Middle frontal gyrus (tissue), 1 donor: Measurements from ENCODE around the gene CACNA2D2.
"Not testable (repeated sequence)": the region's sequence is repeated elsewhere in the genome, so short reads cannot be mapped to it uniquely, and the experiment has no call there.

Experiments
- DNase-seq: peaks from one replicate; pipeline ENCODE4 v3.0.0-alpha.2; 2015; ENCODE audit warnings: low spot score; ENCODE audit errors: extremely low spot score

CACNA2D2 gene

DNA sequence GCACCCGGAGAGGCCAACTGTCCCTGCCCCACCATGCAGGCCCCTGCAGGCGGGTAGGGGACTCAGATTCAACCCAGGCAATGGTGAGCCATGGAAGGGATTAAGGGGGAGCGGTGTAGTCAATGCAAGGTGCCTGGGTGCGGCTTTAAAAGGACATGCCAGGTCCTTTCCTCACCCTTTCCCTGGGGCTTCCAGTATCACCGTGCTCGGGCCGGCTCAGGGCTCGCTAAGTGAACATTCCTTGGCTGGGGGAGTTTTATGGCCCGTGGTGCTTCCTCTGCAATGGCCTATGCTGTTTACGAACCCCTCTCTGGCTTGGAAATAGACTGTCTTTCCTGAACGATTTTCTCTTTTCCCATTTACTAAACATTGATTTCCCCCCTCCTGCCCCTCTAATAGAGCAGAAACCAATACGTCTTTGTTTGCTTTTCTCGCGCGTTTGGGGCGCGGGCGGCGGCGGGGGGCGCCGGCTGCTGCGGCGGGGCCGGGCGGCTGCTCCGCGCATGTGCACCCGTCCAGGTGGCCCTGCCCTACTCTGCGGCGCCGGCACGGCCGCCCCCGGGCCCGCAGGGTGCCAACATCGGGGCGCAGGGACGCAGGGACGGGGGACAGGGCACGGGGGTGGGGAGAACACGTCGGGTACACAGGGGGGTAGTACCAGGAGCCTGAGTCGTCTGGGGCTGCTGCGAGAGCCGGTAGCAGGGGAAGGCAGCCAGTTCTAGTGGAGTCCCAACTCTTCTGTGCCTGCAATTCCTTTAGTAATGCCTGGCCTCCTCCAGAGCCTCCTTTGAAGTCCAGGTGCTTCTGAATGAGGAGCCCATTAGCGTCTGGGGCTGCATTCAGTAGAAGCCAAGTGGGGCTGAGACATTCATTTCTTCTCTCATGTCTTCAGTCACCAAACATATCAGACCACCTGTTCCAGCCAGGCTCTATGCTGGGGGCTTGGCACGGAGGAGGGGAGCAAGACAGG, 26.9 kb upstream of the CACNA2D2 start:
- no peak for DNase-seq

DNA sequence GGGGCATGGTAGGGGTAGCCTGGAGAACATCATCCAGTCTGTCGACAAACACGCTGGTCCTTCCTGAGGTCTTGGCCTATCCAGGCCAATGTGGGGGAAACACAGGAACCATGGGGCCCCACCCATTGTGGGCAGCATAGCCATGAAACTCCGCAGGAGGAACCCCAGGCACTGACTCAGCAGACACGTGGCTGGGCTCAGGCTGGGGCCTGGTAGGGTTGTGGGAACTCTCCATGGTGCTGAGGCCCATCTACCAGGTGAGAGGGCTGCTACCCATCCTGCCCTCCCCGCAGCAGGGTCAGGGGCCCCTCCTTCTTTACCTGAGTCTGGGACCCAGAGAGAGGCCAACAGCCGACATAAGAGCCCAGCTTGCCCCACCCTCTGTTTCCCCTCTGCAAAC, 22.6 kb upstream of the CACNA2D2 start:
- DNase-seq = no peak

DNA sequence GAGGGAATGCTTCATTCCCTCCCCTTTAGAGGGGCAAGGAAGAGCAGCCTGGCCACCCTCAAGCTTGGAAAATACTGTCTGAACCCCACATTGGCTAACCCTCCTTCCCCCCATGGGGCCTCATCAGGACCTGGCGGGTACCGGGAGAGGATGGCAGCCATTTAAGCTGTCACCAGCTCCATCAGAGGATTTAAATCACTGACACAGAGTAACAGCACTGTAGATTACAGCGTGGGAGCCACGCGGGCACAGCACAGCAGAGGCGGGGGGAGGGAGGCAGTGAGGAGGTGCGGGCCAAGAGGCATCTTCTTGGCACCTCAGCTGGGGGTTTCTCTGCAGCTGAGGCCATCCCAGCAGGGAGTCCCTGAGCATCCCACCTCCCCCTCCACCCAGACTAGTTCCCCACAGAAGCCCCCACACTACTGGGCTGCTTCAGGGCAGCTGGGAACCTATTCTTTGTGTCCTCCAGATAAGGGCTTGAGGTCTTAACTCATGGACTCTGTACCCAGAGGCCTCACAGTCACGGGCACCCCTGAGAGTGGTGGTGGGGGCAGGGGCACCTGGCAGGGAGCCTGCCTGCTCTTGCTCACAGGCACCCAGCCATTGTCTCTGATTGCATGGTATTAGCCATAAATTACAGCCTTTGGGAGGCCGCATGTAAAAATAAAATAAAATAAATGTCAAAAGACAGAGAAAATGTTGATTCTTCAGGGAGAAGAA, 21.9 kb upstream of the CACNA2D2 start:
- DNase-seq = no peak

DNA sequence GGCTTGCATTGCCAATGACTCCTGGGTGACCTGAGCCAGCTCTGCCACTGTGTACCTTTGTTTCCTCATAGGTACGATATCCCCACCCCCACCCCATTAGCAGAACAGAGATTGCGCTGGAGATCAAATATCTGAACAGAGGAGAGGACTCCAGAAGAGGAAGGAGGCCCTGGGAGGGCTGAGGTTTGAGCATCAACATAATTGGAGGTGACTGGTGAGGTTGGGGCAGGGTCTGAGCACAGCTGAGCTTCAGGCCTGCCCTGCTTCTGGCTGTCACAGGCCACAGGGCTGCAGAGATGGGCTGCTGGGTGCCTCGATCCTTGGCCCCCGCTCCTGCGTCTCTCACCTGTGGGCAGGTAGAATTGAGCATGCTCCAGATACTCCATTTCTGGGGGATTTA, 21.3 kb upstream of the CACNA2D2 start:
- no peak for DNase-seq

DNA sequence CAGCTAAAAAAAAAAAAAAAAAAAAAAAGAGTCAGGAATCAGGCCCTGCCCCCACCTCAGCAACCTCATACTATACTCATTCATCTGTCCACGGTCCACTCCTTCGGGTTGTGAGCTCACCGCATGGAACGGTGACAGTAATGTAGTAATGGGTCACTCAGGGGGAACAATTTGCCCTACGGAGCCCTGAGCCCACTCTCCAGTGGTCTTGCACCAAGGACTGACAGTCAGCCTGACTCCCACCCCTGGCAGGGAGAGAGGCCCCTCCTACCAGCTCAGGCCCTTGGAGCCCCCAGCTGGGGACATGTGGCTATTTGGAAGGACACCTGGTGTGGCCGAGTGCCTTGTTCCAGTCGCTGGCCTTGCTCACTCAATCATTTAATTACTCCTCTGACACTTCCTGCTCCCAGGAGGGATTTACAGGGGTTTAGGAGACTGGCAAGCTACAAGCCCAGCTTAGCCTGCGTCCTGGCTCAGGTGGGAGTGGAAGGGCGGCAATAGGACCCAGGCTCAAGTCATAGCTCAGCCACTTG, 19.9 kb upstream of the CACNA2D2 start:
- DNase-seq = no peak

DNA sequence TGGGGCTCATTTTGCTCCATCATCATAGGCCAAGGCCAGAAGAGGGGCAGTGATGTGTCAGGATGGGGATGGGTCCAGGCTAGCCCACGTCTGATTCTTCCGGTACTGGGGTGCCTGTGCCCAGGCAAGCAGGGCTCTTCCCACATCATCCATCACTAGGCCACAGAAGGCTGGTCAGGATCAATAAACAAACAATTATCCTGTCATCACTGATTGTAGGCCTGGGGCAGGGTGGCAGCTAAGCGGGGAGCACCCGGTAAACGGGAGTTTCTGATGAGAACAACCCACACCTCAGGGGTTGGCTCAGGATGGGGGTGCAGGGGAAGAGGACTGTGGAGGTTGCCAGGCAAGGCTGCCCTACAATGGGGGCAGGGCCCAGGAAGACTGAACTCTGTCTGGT, 18.1 kb upstream of the CACNA2D2 start:
- no peak for DNase-seq

DNA sequence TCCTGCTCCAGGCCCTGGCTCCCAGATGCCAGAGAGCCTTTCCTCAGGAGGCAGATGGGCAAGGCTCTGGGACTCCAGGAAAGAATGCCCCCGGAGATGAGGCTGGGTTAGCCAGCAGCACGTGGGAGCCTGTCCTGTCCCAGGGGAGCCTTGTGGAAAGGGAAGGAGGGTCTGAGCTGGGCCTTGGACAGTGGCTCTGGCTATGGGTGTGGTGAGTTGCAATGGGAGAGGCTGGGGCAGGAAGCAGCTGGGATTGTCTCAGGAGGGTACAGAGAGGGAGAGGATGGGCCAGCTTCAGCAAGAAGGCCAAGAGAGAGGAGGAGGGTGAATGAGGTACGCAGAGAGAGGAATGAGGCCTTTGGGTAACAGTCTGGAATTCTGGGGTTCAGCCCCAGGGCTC, 17.4 kb upstream of the CACNA2D2 start:
- no peak for DNase-seq

DNA sequence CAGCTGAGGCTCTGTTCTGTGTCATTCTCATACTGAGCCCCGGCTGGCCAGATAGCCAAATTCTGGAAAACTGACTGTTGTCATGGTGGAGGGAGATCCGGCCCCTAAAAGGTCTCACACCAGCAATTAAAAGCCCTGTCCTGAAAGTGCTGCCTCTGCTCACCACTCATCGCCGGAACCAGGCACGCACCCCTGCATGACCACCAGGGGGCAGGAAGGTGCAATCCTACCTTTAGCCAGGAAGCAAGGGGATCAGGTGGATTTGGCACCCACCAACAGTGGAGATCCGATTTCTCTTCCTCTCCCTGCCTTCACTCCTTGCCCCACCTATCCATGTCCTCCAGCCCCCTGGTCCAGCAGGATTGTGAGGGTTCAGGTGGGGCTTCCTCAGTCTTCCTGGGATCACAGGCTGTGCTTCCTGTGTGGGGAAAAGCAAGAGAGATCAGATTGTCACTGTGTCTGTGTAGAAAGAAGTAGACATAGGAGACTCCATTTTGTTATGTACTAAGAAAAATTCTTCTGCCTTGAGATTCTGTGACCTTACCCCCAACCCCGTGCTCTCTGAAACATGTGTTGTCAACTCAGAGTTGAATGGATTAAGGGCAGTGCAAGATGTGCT, 16.1 kb upstream of the CACNA2D2 start:
- DNase-seq = no peak

DNA sequence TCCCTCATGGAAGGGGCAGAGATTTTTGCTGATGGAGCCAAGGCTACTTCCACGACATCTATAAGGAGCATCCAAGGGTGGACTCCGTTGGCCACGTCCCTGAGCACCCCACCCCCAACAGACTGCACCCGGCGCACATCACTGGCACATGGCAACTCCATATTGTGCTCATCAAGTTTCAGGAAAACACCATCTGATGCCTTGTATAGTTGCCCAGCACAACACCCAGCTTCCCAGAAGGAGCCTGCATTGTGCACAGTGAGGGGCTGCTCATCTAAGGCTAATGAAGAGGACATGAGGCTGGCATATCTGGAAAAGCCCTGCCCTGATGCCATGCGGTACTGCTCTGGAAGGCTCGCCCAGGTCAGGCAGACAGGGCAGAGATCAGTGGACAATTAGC, 15.0 kb upstream of the CACNA2D2 start:
- DNase-seq = no peak

DNA sequence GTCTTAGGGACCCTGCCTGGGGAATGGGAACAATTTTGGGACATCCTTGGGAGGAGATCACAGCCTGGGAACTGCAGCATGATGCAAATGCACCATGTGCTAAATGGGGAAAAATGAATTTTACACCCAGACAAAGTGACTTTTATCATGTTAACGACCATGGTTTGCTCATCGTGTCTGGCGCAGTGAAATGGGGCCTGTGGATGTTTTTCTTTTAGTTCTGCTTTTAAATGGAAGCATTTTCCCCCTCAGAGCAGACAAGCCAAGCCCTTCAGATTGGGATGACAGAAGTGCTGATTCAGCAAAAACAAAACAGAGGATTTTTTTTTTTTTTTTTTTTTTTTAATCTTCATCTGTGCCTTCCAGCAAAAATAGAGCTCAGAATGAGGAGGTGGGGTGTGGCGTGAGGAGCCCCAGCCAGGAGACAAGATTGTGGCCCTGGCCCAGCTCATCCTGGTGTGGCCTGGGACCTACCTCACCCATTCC, 14.3 kb upstream of the CACNA2D2 start:
- DNase-seq = no peak

DNA sequence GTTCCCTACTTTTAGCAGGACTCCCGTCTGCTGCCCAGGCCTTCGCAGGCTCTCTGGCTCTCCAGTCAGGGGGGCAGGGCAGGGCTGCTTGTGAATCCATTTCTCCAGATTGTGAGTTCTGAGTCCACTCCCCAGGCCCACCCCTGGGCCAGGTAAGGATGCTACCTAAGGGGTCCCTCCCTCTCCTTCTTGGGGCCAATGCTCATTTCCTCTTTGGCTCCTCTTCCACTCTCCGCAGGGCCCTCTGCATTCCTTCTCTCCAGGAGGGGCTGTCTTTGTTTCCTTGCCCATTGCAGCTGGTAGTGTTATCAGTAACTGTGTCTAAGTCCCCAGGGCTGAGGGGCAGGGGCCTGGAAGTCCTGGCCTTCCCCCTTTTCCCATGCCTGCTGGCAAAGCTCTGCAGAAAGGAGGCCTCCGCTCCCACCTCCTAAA, 13.0 kb upstream of the CACNA2D2 start:
- DNase-seq = no peak

DNA sequence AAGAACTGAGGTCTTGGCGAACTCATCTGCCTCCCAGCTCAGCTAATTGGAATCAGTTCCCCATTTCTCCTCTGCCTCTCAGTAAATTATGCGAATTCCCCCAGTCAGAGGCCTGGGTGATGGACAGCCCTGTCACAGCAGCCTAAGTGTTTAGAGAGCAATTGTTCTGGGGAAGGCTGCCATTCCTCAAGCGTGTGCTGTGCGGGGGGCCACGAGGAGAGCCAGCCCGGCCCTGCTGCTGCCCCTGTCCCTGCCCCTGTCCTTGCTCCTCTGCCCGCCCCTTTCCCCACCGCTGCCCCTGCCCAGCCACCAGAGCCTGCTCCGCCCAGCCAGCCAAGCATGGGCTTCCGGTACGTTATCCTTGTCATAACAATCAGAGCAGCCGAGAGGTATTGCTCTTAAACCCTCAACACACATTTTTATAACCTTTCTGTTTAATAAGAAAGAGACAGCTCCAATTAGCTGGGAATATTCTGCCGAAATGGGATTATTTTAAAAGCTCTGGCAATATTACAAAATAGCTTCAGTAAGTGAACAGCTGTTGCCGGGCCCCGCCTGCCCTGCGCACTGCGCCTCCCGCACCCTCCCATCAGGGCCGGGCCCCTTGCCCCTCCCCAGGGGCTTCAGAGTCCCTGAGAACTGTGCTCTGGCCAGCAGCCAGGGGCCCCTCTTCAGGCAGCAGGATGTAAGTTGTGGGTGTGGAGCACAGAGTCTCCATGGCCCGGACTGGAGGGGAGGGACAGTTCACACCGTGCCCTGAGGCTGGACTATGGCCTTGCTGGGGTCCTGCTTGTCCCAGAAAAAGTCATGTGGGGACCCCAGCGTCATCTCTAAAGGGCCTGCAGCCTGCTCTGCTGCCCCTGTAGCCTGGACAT, 12.4 kb upstream of the CACNA2D2 start:
- DNase-seq = no peak

DNA sequence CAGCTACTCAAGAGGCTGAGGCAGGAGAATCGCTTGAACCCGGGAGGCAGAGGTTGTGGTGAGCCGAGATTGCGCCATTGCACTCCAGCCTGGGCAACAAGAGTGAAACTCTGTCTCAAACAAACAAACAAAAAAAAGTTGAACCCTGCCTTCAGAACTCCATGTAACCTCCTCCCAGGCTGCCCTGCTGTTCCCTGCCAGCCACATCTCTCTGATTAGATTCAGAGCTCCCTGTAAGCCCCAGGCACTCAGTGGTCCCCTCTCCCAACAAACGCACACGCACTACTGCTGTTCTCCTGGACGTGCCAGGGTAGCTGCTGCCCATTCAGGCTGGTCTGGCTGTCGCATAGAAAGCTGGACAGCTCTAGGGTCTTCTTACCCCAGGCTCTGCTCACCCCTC, 9.5 kb upstream of the CACNA2D2 start:
- not testable (repeated sequence) for DNase-seq

DNA sequence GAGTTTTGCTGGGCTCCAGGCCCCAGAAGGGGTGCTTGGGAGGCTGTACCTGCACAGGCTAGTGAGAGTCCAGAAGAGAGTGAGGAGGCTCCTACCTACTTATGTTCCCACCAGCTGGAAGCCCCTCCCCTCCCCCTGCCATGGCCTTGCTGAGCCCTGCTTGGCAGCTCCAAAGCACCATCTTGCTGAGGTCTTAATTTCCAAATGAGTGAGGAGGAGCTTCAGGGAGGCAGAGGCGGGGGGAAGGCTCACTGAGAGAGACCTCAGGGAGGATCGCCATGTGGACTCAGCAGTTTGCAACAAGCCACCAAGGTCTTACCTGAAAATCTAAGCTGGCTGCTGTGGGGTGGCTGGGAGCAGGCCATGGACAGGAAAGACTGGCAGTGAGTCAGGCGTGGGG, 8.7 kb upstream of the CACNA2D2 start:
- no peak for DNase-seq

DNA sequence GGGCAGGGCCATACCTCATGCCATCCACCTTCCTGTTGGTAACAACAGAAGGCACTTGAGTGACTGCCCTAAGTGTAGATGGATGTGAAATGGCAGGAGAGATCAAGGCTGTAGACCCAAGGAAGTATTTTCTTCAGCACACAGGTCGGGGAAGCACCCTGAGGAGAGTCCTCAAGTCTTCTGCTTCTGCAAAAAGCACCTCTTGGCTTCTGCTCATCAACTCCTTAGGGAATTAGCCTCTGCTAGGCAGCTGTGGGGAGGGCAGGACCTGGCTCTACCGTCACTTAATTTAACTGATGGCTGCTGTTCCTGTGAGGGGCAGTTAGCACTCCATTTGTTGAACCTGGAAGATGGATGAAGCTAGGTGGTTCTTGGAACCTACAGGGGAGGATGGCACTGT, 6.9 kb upstream of the CACNA2D2 start:
- no peak for DNase-seq

DNA sequence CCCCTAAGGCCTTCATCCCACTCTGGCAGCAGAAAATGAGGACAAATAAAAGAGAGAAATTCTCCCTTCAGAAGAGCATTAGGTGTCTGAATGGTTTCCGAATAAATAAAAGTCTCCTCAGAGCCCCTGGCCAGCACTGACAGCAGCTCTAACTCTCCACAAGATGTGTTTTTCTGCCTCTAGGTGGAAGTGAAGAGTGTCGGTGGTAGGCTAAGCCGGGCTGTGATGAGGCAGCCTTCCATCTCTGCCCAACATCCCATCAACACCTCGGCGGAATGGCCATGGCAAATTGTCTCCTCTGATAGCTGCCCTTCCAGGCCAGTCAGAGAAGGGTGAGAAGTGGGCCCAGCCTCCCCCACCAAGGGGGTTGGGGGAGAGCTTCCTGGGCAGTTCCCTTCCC, 6.3 kb upstream of the CACNA2D2 start:
- no peak for DNase-seq

DNA sequence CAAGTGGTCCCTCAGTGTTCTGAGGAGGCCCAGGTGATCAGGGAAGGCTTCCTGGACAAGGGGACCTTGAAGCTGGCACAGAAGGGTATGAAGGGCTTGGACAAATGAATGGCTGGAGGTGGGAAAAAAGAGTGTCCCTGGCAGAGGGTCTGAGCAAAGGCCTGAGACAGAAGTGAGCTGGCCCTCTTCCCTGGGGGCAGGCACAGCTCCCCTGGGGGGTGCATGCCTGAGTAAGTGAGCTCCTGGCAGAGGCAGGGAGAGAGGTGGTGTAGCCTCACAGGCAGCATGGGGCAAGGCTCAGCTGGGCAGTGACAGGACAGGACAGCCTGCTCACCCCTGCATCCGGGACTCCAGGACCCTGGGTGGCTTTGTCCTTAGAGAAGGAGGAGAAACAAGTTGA, 5.4 kb upstream of the CACNA2D2 start:
- no peak for DNase-seq

DNA sequence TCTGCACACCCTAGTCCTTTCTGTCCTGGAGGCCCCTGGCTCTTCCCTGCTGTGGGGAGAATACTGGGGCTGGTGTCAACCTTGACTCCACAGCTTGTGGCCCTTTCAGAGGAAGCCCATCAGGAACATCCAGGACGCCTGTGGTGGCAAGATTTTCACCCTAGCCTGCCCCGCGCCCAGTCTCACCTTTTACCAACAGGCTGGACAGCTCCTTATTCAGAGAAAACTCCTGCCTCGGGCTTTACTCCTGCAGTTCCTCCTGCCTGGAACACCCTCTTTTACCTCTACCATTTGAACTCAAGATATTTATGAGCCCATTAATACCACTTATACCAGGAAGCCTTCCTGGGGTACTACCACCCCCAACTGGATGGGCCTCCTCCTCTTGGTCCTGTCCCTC, 2.7 kb upstream of the CACNA2D2 start:
- DNase-seq = no peak

DNA sequence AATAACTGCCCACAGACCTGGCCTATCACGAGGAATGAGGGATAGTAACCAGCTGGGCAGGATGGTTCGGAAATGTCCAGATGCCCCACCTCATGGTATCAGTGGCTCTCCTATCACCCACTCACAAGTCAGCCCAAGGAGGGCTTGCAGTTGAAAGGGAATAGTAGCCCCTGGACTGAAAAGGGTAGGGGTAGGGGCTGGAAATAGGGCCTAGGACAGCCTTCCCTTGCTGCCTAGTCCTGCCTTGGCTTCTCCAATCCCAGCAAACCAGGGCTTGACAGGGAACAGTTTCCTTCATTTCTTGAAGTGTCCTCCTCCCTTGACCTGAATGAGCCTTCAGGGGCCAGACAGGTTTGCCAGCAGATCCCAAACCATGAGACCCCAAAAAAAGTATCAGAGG, 1.2 kb upstream of the CACNA2D2 start:
- no peak for DNase-seq

DNA sequence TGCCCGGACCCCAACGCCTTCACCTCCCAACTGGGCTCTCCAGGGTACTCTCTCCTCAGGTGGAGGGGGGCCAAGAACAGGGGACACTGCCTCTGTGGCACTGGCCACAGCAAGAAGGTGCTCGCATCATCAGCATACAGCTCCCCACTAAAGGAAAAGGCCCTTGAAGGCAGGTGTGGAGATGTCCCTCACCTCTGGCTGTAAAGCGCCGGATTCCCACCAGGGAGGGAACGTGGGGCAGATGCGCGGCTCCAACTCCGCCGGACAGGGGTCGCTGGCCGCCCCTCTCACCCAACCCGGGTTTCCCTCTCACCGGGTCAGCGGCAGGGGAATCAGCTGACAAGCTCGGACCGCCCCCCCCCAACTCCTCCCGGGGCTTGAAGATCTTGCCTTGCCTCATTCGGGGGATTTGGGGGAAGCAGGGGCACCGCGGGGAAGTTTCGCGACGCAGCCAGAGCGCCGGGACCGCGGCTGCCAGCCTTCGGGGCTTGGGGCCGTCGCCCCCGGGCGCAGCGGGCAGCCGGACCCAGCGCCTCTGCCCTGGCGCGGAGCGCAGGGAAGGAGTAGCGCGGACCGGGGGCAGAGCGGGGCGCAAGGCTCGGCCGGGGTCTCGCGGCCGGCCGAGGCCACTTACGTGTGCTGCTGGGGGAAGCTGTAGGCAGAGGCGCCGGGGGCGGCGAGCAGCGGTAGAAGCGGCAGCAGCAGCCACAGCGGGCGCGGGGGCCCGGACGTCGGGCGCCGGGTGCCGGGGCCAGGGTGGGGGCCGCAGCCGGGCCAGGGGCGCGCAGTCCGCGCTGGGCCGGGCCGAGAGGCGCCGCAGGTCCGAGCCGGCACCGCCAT, 630 bp downstream of the CACNA2D2 start:
- no peak for DNase-seq
